H9 (cell line): Measurements from ENCODE around the gene LRTM2. TPM values are rescaled to one million over a fixed set of nuclear protein-coding genes. Genes with fewer than 3 reads are reported as not detected.
A peak's percentile ranks its signal among the peaks of the same experiment; 100 is the strongest.

Experiments used
- DNase-seq: peaks from one replicate; pipeline ENCODE4 v3.0.0-alpha.2; 2017
- H2AFZ ChIP-seq: one replicate; pipeline ENCODE4 v1.6.1; 2013; ENCODE audit warnings: mild to moderate bottlenecking, low read length, control low read depth, moderate library complexity
- H2AK5ac ChIP-seq: 2 replicates; pipeline ENCODE4 v1.6.1; 2013; ENCODE audit warnings: low read length, control low read depth, mixed read lengths; ENCODE audit not compliant: insufficient read length
- H2BK120ac ChIP-seq: one replicate; pipeline ENCODE4 v1.6.1; 2013; ENCODE audit warnings: low read depth, mild to moderate bottlenecking, low read length, control low read depth, inconsistent platforms; ENCODE audit not compliant: poor library complexity, severe bottlenecking
- H2BK12ac ChIP-seq: 2 replicates; pipeline ENCODE4 v1.6.1; 2013; ENCODE audit warnings: low read length, control low read depth, mixed read lengths, low read depth; ENCODE audit not compliant: insufficient read length
- H2BK15ac ChIP-seq: 2 replicates; pipeline ENCODE4 v1.6.1; 2013; ENCODE audit warnings: low read depth, low read length, control low read depth
- H2BK20ac ChIP-seq: one replicate; pipeline ENCODE4 v1.6.1; 2013; ENCODE audit warnings: low read depth, mild to moderate bottlenecking, low read length, control low read depth, inconsistent platforms; ENCODE audit not compliant: poor library complexity, severe bottlenecking
- H2BK5ac ChIP-seq: 2 replicates; pipeline ENCODE4 v1.6.1; 2013; ENCODE audit warnings: low read length, control low read depth, mixed read lengths; ENCODE audit not compliant: insufficient read length
- H3K14ac ChIP-seq: 2 replicates; pipeline ENCODE4 v1.6.1; 2013; ENCODE audit warnings: low read length, control low read depth; ENCODE audit not compliant: insufficient read depth
- H3K18ac ChIP-seq: 2 replicates; pipeline ENCODE4 v1.6.1; 2013; ENCODE audit warnings: low read depth, mild to moderate bottlenecking, mixed read lengths, low read length, control low read depth; ENCODE audit not compliant: insufficient read length
- H3K23ac ChIP-seq: 2 replicates; pipeline ENCODE4 v1.6.1; 2013; ENCODE audit warnings: low read length, control low read depth, mixed read lengths, low read depth; ENCODE audit not compliant: insufficient read length
- H3K23me2 ChIP-seq: 2 replicates; pipeline ENCODE4 v1.6.1; 2013; ENCODE audit warnings: low read depth, mild to moderate bottlenecking, mixed read lengths, low read length, control low read depth; ENCODE audit not compliant: insufficient read length, poor library complexity, severe bottlenecking
- H3K27ac ChIP-seq: 2 replicates; pipeline ENCODE4 v1.5.1; 2013; ENCODE audit warnings: low read length, control low read depth, mixed read lengths, low read depth; ENCODE audit not compliant: insufficient read length
- H3K27me3 ChIP-seq: 2 replicates; pipeline ENCODE4 v1.6.1; 2013; ENCODE audit warnings: low read length, control low read depth, inconsistent platforms; ENCODE audit not compliant: insufficient read depth
- H3K4ac ChIP-seq: 2 replicates; pipeline ENCODE4 v1.6.1; 2013; ENCODE audit warnings: low read depth, mild to moderate bottlenecking, control low read depth, inconsistent platforms, low read length, moderate library complexity
- H3K4me1 ChIP-seq: 2 replicates; pipeline ENCODE4 v1.6.1; 2013; ENCODE audit warnings: low read length, control low read depth, inconsistent platforms; ENCODE audit not compliant: insufficient read depth
- H3K4me2 ChIP-seq: 2 replicates; pipeline ENCODE4 v1.6.1; 2013; ENCODE audit warnings: low read length, control low read depth, mixed read lengths; ENCODE audit not compliant: insufficient read length, insufficient read depth
- H3K56ac ChIP-seq: 2 replicates; pipeline ENCODE4 v1.6.1; 2013; ENCODE audit warnings: low read depth, mild to moderate bottlenecking, mixed read lengths, low read length, control low read depth; ENCODE audit not compliant: insufficient read length
- H3K79me1 ChIP-seq: 2 replicates; pipeline ENCODE4 v1.6.1; 2013; ENCODE audit warnings: low read depth, mild to moderate bottlenecking, moderate library complexity, low read length, control low read depth, inconsistent platforms; ENCODE audit not compliant: insufficient read depth, poor library complexity, severe bottlenecking
- H3K79me2 ChIP-seq: 2 replicates; pipeline ENCODE4 v1.6.1; 2013; ENCODE audit warnings: low read length, control low read depth, inconsistent platforms; ENCODE audit not compliant: insufficient read depth
- H3K9ac ChIP-seq: 2 replicates; pipeline ENCODE4 v1.6.1; 2013; ENCODE audit warnings: low read length, control low read depth, mixed read lengths; ENCODE audit not compliant: insufficient read length; ENCODE audit errors: extremely low read depth
- H3K9me3 ChIP-seq: one replicate; pipeline ENCODE4 v1.6.1; 2013; ENCODE audit warnings: low read depth, low read length, inconsistent platforms; ENCODE audit not compliant: control insufficient read depth
- H3T11ph ChIP-seq: one replicate; pipeline ENCODE4 v1.6.1; 2013; ENCODE audit warnings: mild to moderate bottlenecking, low read length, control low read depth, inconsistent platforms
- H4K20me1 ChIP-seq: one replicate; pipeline ENCODE4 v1.6.1; 2013; ENCODE audit not compliant: control insufficient read depth, insufficient read length, insufficient read depth
- H4K5ac ChIP-seq: 2 replicates; pipeline ENCODE4 v1.6.1; 2013; ENCODE audit warnings: low read depth, mild to moderate bottlenecking, mixed read lengths, low read length, control low read depth; ENCODE audit not compliant: insufficient read length
- H4K8ac ChIP-seq: replicated peaks from 2 replicates; pipeline ENCODE4 v1.6.1; 2013; ENCODE audit warnings: low read length, control low read depth, mixed read lengths, low read depth; ENCODE audit not compliant: insufficient read length
- H4K91ac ChIP-seq: 2 replicates; pipeline ENCODE4 v1.6.1; 2013; ENCODE audit warnings: low read depth, mild to moderate bottlenecking, moderate library complexity, mixed read lengths, low read length, control low read depth; ENCODE audit not compliant: insufficient read length
- H3K27ac Mint-ChIP-seq, 3 experiments: 2 replicates in 2 of 3; 3 replicates in 1 of 3; pipeline ENCODE4 v1.8.0; 2020 to 2021; ENCODE audit warnings: mixed read lengths in 3 of 3, mild to moderate bottlenecking in 1 of 3, moderate library complexity in 1 of 3
- H3K27me3 Mint-ChIP-seq: 2 replicates; pipeline ENCODE4 v1.8.0; 2021; ENCODE audit warnings: low read depth, mild to moderate bottlenecking, moderate library complexity, mixed read lengths
- H3K36me3 Mint-ChIP-seq, 3 experiments: 2 replicates in 2 of 3; 3 replicates in 1 of 3; pipeline ENCODE4 v1.8.0; 2020 to 2021; ENCODE audit warnings: low read depth in 3 of 3, mixed read lengths in 3 of 3; ENCODE audit not compliant: insufficient read depth in 1 of 3
- H3K4me1 Mint-ChIP-seq, 2 experiments: 2 replicates each; pipeline ENCODE4 v1.8.0; 2020; ENCODE audit warnings: mixed read lengths in 2 of 2
- H3K4me3 Mint-ChIP-seq, 2 experiments: 2 replicates in 1 of 2; 3 replicates in 1 of 2; pipeline ENCODE4 v1.8.0; 2020 to 2021; ENCODE audit warnings: mild to moderate bottlenecking in 2 of 2, mixed read lengths in 2 of 2, moderate library complexity in 1 of 2
- H3K9me3 Mint-ChIP-seq, 2 experiments: 2 replicates in 1 of 2; 3 replicates in 1 of 2; pipeline ENCODE4 v1.8.0; 2020; ENCODE audit warnings: mild to moderate bottlenecking in 2 of 2, mixed read lengths in 2 of 2, moderate library complexity in 1 of 2
- WGBS: extraction: QIAGEN DNeasy Blood & Tissue Kit; methylation state at CpG from one replicate; pipeline ENCODE4 v1.1.7; 2013; ENCODE audit warnings: missing lambda C conversion rate, low lambda C conversion rate, mixed read lengths; ENCODE audit not compliant: insufficient read length; ENCODE audit errors: extremely low coverage; 5-methylcytosine and 5-hydroxymethylcytosine counted together
- total RNA-seq: library from RNA; stranded (reverse); gene quantifications from 2 replicates; pipeline ENCODE4 v1.2.1, GENCODE V29; 2021
- TF ChIP-seq, protein P1 (sequence below): fragments of 200-600 bp; sonication (generic); conservative IDR thresholded peaks from 3 replicates; pipeline ENCODE4 v1.8.0; 2021; ENCODE audit warnings: antibody characterized with exemption, mild to moderate bottlenecking

LRTM2 gene
- total RNA-seq, 1 experiment from 2014 or later, result not detected

DNA sequence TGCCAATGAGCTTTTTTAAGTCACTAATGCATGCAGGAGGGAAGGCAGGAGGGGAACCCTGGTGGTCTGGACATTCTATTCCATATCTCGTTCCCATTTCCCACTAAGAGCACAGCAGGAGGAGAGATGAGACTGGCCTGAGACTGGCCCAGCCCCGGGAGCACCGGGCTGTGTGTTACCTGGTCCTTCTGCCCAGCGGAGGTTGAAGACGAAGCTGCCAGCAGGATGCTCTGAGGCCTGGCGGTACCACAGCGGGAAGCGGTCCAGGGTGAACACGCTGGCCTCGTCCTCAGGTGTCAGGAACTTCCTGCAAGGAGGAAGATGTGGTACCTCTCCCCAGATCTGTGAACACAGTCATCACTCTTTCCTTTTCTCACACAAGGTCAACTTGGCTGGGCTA, 23.9 kb downstream of the LRTM2 start:
- Mint-ChIP-seq H3K4me3 (peak overlapping the region in 1 of 2 experiments; percentile 37; a peak in 1 of 5 replicates), H3K9me3 (no peaks in the 10 kb centered on the region), H3K27ac (no peak overlapping the region), H3K36me3 (no peaks in the 10 kb centered on the region), H3K4me1 (peaks cover 24 to 56% of the 10 kb centered on the region in 2 experiments), H3K27me3 (peaks cover 11% of the 10 kb centered on the region)
- Histone ChIP-seq H4K8ac (no peak overlapping the region), H3K23ac (no peak overlapping the region), H3K79me1 (no peaks in the 10 kb centered on the region), H3K23me2 (no peaks in the 10 kb centered on the region), H3K18ac (no peak overlapping the region), H2BK120ac (no peak overlapping the region), H2BK20ac (no peak overlapping the region), H3T11ph (no peak overlapping the region), H3K14ac (no peak overlapping the region), H2BK15ac (no peak overlapping the region), H3K4ac (no peak overlapping the region), H4K20me1 (no peaks in the 10 kb centered on the region), H4K91ac (no peak overlapping the region), H2AFZ (no peak overlapping the region), H3K4me2 (no peak overlapping the region), H3K79me2 (no peaks in the 10 kb centered on the region), H3K4me1 (peaks cover 9% of the 10 kb centered on the region; the same call in 1 of the 2 replicates), H3K9me3 (no peaks in the 10 kb centered on the region), H3K9ac (no peak overlapping the region), H2BK5ac (no peak overlapping the region), H2AK5ac (no peak overlapping the region), H3K27ac (no peak overlapping the region), H2BK12ac (no peak overlapping the region), H4K5ac (no peak overlapping the region), H3K27me3 (no peaks in the 10 kb centered on the region), H3K56ac (no peak overlapping the region)
- WGBS, result no CpG with 5 or more reads among the region's 10 CpGs
- TF ChIP-seq, protein P1, sequence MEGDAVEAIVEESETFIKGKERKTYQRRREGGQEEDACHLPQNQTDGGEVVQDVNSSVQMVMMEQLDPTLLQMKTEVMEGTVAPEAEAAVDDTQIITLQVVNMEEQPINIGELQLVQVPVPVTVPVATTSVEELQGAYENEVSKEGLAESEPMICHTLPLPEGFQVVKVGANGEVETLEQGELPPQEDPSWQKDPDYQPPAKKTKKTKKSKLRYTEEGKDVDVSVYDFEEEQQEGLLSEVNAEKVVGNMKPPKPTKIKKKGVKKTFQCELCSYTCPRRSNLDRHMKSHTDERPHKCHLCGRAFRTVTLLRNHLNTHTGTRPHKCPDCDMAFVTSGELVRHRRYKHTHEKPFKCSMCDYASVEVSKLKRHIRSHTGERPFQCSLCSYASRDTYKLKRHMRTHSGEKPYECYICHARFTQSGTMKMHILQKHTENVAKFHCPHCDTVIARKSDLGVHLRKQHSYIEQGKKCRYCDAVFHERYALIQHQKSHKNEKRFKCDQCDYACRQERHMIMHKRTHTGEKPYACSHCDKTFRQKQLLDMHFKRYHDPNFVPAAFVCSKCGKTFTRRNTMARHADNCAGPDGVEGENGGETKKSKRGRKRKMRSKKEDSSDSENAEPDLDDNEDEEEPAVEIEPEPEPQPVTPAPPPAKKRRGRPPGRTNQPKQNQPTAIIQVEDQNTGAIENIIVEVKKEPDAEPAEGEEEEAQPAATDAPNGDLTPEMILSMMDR, result no peak
- peak; percentile 40 for DNase-seq
